Activated CD4-positive, CD25-positive, alpha-beta regulatory T cell treated with anti-CD3 and anti-CD28 coated beads, Interleukin-2, amount 50 U/mL, for 24 hours (primary cell): Measurements from ENCODE around the gene CNKSR2.
"Not testable (repeated sequence)": the region's sequence is repeated elsewhere in the genome, so short reads cannot be mapped to it uniquely, and the experiment has no call there.

Source experiments
- ATAC-seq, 2 donors: fragments of 150-1000 bp; cut with Tn5 transposase; one replicate each; pipeline ENCODE4 v1.10.0; 2021; ENCODE audit warnings: mild to moderate bottlenecking in 1 of 2, moderate library complexity in 1 of 2

Gene CNKSR2

GRCh38 chrX:21457718-21458117, 83.5 kb downstream of the CNKSR2 start:
- ATAC-seq, result no peak

- ATAC-seq, result no peak
Measured at GRCh38 chrX:21469071-21469470, 94.9 kb downstream of the CNKSR2 start.

GRCh38 chrX:21476909-21477308, 102.7 kb downstream of the CNKSR2 start:
- no peak for ATAC-seq

GRCh38 chrX:21479695-21480270, 105.6 kb downstream of the CNKSR2 start:
- peak in 1 of 2 donors; percentile 46 for ATAC-seq

GRCh38 chrX:21481761-21482160, 107.5 kb downstream of the CNKSR2 start:
- ATAC-seq, result no peak

GRCh38 chrX:21484051-21484450, 109.8 kb downstream of the CNKSR2 start:
- not testable (repeated sequence) for ATAC-seq

GRCh38 chrX:21487832-21488231, 113.6 kb downstream of the CNKSR2 start:
- no peak for ATAC-seq

- ATAC-seq, result no peak
Measured at GRCh38 chrX:21490341-21490740, 116.1 kb downstream of the CNKSR2 start.

- no peak for ATAC-seq
Measured at GRCh38 chrX:21493226-21493830, 119.1 kb downstream of the CNKSR2 start.

GRCh38 chrX:21503593-21503992, 129.4 kb downstream of the CNKSR2 start:
- ATAC-seq, result no peak

GRCh38 chrX:21509912-21510311, 135.7 kb downstream of the CNKSR2 start:
- ATAC-seq, result no peak

GRCh38 chrX:21524008-21524407, 149.8 kb downstream of the CNKSR2 start:
- ATAC-seq, result no peak

- no peak for ATAC-seq
Measured at GRCh38 chrX:21528076-21528475, 153.9 kb downstream of the CNKSR2 start.

- ATAC-seq, result no peak
Measured at GRCh38 chrX:21529771-21530170, 155.6 kb downstream of the CNKSR2 start.

GRCh38 chrX:21544642-21545041, 170.4 kb downstream of the CNKSR2 start:
- ATAC-seq, result not testable (repeated sequence)

GRCh38 chrX:21559417-21559816, 185.2 kb downstream of the CNKSR2 start:
- ATAC-seq, result no peak

GRCh38 chrX:21565025-21565424, 190.8 kb downstream of the CNKSR2 start:
- no peak for ATAC-seq

GRCh38 chrX:21574793-21575192, 200.6 kb downstream of the CNKSR2 start:
- peak; percentile 72 to 77 for ATAC-seq

GRCh38 chrX:21581479-21581878, 207.3 kb downstream of the CNKSR2 start:
- ATAC-seq, result no peak

- no peak for ATAC-seq
Measured at GRCh38 chrX:21586001-21586400, 211.8 kb downstream of the CNKSR2 start.

- peak; percentile 32 to 73 for ATAC-seq
Measured at GRCh38 chrX:21590012-21590776, 216.0 kb downstream of the CNKSR2 start.

GRCh38 chrX:21606002-21606401, 231.8 kb downstream of the CNKSR2 start:
- no peak for ATAC-seq

GRCh38 chrX:21610168-21610567, 235.9 kb downstream of the CNKSR2 start:
- ATAC-seq, result no peak

GRCh38 chrX:21612154-21612553, 237.9 kb downstream of the CNKSR2 start:
- ATAC-seq, result no peak
